Measurements from ENCODE around the gene OSBPL9.
"Not testable (repeated sequence)": the region's sequence is repeated elsewhere in the genome, so short reads cannot be mapped to it uniquely, and the experiment has no call there.

OSBPL9 gene

DNA sequence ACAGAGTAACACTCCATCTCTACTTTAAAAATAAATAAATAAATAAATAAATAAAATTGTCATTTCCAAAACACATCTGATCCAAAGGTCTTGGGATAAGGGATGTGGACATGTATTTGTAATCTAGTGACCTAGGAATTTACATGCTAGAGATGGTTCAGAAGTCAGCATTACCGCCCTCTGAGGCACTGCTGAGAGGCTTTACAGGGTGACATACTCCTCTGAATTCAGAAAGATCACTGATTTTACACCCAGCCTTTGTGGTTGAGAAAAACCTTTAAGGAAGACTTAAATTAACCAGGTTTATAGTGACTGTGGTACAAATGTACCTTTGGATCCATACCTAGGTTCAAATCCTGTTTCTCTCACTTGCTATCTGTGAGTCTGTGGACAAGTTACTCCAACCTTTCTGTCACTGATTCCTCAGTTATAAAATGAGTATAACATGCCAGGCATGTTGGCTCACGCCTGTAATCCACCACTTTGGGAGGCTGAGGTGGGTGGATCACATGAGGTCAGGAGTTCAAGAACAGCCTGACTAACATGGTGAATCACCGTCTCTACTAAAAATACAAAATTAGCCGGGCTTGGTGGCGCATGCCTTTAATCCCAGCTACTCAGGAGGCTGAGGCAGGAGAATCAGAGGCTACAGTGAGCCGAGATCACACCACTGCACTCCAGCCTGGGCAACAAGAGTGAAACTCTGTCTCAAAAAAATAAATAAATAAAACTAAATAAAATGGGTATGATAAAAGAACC lies 20.1 kb downstream of the OSBPL9 start:
- no peak for DNase-seq (ENCODE audit: low spot score)

DNA sequence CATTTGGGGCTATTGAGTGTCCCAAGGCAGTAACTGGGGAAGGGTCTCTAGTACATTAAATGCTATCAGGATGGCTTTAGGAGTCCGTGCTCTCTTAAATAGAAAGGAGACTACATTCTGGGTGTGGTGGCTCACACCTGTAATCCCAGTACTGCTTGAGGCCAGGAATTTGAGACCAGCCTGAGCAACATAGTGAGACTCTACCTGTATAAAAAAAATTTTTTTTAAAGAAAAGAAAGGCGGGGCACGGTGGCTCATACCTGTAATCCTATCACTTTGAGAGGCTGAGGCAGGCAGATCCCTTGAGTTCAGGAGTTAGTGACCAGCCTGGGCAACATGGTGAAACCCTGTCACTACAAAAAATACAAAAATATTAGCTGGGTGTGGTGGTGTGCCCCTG lies 21.5 kb downstream of the OSBPL9 start:
- no peak for DNase-seq (ENCODE audit: low spot score)

DNA sequence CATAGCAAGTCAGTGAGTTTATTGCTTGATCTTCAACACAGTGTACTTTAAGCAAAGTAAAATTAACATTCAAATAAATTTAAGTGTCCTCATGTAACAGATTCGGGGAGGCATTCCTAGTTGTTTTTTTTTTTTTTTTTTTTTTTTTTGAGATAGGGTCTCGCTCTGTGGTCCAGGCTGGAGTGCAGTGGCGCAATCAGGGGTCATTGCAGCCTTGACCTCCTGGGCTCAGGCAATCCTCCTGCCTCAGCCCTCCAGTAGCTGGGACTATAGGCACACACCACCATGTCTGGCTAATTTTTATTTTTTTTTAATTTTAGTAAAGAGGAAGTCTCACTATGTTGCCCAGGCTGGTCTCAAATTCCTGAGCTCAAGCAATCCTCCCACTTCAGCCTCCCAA lies 22.8 kb downstream of the OSBPL9 start:
- DNase-seq (ENCODE audit: low spot score): no peak

DNA sequence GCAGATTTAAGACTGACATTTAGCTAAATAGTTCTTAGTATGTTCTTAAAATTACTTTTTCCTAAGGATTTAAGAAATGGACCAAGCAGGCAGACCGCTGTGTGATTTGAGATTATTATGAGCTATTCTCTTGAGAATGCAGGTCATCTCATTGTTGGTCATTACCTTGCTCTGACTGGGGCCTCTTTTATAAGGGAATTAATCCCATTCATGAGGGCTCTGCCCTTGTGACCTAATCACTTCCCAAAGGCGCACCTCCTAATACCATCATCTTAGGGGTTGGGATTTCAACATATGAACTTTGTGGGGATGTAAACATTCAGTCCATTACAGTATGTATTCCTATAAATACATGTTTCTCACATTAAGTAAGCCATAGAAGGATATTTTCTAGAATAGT lies 24.2 kb downstream of the OSBPL9 start:
- no peak for DNase-seq (ENCODE audit: low spot score)

DNA sequence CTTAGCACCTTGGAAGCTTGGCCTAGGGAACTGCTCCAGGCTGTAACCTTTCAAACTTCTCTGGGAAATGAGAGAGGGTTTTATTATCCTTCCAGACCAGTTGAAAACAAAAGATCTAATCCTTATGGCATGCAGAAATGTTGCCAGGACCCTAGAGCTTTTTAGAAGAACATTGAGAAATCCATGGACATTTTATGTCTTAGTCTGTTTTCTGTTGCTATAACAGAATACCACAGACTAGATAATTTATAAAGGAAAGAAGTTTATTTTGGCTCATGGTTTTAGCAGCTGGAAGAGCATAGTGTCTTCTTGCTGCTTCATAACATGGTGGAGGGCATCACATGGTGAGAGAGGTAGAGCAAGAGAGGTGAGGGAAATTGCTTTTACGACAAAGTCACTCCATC lies 25.8 kb downstream of the OSBPL9 start:
- no peak for DNase-seq (ENCODE audit: low spot score)

DNA sequence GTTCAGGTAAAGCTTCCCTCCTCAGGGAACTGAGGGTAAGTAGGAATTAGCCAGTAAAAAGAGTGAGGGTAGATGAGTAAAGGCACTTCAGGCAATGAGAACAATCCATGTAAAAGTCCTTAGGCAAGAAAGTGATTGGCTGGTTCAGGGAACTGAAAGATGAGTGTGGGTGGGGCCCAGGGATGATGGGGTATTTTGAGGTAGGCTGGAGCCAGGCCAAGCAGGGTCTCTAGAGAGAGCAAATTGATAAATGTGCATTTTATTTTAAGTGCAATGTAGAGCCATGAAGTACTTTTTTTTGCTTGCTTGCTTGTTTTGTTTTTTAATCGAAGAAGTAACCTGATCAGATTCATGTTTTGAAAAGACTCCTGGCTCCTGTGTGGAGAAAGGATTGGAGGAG lies 26.5 kb downstream of the OSBPL9 start:
- DNase-seq (ENCODE audit: low spot score): no peak

DNA sequence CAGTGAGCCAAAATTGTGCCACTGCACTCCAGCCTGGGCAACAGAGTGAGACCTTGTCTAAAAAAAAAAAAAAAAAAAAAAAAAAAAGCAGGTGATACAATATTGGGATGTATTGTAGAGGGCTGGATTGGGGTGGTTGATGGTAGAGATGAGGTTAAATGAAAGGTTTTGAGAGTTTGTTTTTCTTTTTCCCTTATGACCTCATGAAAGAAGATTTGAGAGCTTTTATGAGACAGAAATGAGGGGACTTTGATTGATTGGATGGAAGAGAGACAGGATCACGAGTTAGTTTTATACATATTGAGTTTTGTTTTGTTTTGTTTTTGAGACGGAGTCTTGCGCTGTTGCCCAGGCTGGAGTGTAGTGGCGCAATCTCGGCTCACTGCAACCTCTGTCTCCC lies 27.1 kb downstream of the OSBPL9 start:
- no peak for DNase-seq (ENCODE audit: low spot score)

DNA sequence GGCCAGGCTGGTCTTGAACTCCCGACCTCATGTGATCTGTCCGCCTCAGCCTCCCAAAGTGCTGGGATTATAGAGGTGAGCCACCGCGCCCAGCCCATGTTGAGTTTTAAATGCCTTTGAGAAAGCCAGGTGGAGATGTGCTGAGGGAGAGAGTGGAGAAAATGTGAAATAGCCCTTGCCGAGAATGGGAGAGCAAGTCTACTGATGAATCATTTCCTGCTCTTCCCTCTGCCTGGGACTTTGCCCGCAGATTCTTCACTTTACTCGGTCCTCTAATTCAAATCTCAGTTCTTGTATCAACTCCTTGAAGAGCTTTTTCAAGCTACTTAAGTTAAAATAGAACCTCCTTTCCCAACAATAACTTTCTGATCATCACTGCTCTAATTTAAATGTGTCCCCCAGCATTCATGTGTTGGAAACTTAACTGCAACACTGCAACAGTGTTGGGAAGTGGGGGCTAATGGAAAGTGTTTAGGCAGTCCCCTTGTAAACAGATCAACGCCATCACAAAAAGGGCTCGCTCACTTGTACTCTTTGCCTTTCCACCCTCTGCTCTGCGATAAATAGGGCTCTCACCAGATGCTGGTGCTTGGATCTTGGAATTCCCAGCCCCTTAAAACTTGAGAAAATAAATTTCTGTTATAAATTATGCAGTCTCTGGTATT lies 27.8 kb downstream of the OSBPL9 start:
- no peak for DNase-seq (ENCODE audit: low spot score)

DNA sequence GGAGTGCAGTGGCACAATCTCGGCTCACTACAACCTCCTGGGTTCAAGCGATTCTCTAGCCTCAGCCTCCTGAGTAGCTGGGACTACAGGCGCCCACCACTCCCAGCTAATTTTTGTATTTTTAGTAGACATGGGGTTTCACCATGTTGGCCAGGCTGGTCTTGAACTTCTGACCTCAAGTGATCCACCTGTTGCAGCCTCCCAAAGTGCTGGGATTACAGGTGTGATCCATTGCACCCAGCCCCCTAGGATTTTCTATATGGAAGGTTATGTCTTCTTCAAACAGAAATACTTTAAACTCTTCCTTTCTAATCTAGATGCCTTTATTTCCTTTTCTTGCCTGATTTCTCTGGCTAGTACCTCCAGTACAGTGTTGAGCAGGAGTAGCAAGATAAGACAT lies 29.7 kb downstream of the OSBPL9 start:
- not testable (repeated sequence) for DNase-seq (ENCODE audit: low spot score)

DNA sequence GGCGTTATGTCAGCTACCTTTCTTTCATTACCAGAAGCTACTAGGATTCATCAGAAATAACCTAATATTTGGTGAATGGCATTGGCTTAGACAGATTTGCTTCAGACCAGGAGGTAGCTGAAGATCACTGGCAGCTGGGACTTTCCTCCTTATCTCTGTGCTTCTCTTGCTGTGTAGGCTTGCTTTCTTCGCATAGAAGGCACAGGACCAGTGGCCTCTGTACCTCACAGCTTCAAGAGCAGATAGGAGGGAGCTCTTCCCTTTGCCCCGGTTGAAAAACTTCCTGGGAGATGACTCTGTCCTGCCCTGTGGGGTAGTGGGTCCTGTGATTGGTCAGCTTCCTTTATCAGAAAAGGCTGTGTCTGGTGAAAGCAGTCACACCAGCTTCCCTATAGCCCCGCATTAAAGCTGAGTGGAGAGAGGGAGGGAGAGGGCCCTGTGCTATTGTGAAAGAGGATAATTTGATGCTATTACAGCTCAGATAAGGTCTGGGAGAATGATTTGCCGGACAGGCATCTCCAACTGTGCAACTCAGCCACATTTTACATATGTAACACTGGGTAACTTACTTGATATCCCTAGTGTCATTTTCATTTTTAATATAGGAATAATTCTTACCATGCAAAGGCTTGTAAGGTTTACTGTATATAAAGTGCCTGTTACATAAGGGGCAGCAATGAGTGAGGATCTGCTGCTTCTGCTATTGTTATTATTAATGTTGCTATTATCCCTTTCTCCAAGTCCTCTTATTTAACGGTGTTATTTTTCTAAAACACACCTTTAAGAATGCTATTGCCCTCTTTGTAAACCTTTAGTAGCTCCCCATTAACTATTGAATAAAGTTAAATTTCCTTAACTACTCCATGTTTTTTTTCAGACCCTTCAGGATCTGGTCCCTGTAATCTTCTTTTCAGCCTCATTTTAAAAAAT lies 31.6 kb downstream of the OSBPL9 start:
- peak; percentile 11 for DNase-seq (ENCODE audit: low spot score)

DNA sequence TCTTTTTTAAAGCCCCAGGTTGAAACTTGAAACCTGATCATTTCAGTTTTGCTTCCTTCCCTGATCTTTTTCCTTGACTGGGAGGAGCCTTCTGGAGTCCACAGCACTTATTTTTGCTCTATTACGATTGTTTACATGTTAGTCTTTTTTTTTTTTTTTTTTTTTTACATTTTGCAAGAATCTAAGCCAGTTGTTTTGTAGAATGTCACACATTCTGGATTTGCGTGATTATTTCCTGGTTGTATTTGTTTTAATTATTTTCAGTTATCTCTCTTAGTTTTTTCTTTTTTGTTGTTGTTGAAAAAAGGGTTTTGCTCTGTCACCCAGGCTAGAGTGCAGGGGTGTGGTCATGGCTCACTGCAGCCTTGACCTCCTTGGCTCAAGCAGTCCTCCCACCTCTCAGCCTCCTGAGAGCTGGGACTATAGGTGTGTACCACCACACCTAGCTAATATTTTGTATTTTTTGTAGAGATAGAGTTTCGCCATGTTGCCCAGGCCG lies 32.8 kb downstream of the OSBPL9 start:
- DNase-seq (ENCODE audit: low spot score): no peak

DNA sequence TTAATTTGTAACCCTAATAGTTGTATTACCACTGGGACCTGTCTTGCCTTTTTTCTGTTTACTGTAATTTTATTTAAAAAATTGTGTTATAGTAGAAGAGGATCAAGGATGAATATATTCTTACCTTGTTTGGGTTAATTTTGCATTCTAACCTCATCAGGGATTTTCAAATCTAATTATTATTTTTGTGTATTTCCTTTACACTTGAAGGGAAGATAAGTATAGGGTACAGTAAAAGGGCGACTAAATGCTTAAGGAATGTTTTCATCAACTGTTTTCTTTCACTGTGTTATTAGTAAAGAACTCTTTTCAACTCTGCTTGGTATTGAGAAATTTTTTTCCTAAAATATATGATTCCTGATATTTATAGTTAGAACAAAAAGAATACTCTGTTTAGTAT lies 33.3 kb downstream of the OSBPL9 start:
- DNase-seq (ENCODE audit: low spot score): no peak

DNA sequence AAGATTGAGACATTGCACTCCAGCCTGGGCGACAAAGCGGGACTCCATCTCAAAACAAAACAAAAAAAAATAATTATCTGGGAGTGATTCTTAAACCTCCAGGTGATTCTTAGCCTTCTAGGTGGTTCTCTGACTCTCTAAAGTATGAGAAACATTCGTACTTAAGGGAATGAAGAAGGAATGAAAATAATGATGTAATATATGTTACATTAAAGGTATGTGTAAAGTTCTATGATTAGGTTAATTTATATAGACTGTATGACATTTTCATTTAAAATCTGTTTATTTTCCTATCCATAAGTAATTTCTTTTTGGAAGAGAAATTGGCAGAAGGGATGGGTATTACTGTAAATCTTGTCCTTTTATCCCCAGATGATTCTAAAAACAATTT lies 34.7 kb downstream of the OSBPL9 start:
- DNase-seq (ENCODE audit: low spot score): no peak

DNA sequence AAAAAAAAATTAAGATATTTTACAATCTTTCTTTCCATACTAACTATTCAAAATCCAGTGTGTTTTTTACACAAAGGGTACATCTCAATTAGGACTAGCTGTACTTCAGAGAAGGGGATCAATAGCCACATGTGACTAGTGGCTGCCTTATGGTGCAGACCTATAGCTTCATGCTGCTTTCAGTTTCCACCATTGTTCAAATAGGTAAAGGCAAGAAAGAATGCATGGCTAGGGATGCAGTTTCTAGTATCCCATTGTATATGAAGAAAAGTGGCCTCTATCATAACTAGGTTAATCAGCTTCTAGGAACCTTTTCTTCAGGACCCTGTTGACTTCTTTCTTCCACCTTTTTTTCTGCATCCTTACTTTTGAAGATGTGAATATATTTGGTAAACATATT lies 35.7 kb downstream of the OSBPL9 start:
- DNase-seq (ENCODE audit: low spot score): no peak

DNA sequence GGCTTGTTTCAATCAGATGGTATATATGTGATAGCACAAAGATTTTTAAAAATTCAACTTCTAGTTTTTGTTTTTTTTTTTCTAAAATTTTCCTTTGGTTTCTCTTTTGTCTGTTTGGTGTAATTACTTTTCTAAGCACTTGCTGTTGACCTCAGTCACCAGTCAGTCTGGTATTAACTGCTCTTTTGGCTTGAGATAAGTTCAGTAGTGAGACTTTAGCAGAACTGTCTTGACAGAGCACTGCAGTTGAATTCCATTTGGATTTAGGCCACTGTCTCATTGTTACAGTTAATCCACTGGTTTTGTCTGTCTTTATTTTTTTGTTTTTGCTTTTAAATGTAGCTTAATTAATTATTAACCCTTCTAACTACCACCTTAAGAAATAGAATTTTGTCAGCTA lies 36.2 kb downstream of the OSBPL9 start:
- DNase-seq (ENCODE audit: low spot score): no peak

DNA sequence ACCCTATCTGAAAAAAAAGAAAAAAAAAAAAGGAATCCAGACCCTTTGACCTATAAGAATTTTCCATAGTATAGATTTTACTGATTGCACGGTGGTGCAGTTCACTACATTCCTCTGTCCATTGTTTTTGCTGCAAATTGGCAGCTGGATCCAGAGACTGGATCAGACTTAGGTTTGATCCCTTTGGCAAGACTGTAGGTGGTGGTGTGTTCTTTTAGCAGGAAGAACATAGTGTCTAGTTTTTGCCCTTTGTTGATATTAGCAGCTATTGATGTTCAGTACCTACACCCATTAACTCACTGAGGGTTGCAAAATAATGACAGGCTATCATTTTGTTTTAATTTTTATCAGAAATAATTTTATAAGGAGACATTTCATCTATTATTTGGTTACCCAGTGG lies 37.1 kb downstream of the OSBPL9 start:
- DNase-seq (ENCODE audit: low spot score): no peak

DNA sequence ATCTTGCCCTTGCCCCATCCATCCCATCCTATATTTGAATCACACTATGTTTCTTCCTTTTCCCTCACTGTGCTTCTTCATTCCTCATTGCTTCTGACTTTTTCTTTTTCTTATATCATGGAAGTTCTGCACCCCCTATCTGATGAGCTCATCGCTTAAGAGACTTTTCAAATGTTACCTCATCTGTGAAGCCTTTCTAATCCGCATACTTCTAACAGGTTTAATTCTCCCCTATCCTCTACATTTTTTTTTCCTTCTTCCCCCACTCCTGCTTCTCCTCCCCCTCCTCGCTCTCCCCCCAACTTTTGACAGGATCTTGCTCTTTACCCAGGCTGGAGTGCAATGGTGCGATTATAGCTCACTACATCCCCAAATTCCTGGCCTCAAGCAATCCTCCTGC lies 39.5 kb downstream of the OSBPL9 start:
- no peak for DNase-seq (ENCODE audit: low spot score)

DNA sequence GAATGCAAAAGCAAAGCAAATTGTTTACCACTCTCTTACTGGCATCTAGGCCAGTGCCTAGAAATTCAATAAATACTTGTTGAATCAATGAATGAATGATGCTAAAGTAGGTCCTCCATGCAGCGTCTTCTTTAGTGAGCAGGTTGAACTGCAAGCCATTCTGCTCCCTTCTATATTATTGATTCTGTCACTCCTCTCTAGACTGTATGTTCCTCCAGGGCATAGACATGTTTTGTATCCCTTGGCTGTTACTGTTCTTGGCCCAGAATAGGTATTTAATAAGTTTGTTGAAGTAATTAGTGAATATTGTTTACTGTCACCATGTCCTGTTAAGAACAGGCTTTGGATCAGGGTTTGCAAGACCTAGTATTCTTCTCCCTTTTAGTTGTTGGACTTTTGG lies 43.7 kb downstream of the OSBPL9 start:
- DNase-seq (ENCODE audit: low spot score): no peak

DNA sequence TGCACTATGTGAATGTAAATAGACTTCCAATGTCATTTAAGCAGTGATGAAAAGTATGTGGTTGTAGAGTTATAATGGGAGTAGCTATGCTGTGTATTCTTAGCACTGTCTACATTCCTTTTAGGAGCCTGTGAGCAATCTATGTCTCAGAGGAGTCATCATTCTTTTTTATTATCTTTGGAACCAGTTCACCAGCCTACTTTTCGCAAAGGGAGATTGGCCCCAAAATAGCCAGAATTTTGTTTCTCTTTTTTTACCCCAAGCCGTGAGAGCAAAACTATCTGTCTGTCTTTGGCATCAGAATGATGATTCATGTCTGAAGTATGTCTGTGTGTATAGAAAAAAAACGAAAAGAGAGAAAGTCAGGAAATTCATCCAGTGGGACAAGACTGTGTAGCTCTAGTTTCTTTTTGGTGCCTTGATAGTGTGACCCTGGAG lies 44.2 kb downstream of the OSBPL9 start:
- DNase-seq (ENCODE audit: low spot score): no peak

DNA sequence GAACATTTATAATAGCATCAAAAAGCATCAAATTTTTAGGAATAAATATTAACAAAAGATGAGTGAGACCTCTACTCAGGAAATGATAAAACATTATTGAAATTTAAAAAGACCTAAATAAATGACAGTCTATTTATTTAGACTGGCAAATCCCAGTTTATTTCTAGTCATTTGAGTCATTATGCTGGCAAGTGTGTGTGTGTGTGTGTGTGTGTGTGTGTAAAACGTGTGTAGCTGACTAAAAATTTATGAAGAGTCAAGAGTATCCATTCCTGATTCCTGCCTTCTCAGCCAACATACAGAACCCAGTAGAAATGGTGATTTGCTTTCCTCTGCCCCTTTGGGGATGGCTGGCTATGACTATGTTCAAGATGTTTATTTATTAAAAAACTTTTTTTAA lies 46.2 kb downstream of the OSBPL9 start:
- no peak for DNase-seq (ENCODE audit: low spot score)

DNA sequence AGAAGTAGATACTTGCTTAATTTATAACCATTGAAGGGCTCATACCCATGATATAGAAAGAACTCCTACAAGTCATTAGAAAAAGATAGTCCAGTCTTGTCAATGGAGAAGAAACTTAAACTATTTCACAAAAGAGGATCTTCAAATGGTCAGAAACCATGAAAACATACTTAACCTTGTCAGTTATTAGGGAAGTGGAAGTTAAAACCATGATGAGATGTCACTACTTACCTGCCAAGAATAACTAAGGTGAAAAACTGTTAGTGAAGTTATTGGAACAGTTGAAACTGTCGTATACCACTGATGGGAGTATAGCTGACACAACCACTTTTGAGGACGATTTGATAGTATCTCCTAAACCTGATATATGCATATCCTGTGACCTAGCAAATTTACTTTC lies 46.8 kb downstream of the OSBPL9 start:
- no peak for DNase-seq (ENCODE audit: low spot score)

DNA sequence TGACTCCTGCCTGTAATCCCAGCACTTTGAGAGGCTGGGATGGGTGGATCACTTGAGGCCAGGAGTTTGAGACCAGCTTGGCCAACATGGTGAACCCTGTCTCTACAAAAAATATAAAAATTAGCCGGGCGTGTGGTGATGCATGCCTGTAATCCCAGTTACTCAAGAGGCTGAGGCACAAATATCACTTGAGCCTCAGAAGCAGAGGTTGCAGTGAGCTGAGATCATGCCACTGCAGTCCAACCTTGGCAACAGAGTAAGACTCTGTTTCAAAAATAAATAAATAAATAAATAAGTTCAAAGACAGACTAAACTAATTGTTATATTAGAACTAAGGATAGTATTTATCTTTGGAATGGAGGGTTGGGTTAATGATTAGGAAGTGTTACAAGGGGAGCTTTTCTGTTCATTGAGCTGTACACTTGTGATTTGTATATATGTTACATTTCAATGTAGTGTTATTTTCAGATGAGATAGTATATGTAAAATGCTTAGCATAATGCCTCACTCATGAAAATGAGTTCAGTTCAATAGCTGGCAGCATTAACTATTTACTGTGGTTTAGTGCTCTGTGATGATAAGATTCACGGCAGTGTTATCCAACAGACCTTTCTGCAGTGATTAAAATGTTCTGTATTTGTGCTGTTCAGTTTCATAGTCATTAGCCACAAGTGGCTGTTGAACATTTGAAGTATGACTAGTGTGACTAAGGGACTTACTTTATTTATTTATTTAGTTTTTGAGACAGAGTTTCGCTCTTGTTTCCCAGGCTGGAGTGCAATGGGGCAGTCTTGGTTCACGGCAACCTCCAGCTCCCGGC lies 47.7 kb downstream of the OSBPL9 start:
- DNase-seq (ENCODE audit: low spot score): no peak
